NCI-H2227 treated with DMSO at 0.1 percent for 48 hours (cell line): ENCODE results near the gene MS4A18.

Experiments
- DNase-seq: peaks from one replicate; lab custom pipeline; 2025; lab: John Stamatoyannopoulos, UW

Gene MS4A18

DNA sequence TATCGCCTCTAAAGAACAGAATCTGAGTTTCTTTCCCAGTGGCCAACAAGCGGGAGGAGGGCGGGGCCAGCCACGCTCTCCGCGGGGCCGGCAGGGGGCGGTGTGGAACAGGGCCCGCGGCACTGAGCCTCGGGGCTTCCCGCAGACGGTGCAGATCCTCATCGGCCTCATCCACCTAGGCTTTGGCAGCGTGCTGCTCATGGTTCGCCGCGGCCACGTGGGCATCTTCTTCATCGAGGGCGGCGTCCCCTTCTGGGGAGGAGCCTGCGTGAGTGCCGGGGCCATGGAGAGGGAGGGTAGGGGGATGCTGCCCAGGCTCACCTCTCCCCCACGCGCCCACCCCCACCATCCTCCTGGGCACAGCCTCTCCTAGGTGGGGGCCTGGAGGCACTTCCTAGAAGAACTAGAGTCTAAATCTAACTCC, 42.9 kb downstream of the MS4A18 start:
- DNase-seq = no peak

DNA sequence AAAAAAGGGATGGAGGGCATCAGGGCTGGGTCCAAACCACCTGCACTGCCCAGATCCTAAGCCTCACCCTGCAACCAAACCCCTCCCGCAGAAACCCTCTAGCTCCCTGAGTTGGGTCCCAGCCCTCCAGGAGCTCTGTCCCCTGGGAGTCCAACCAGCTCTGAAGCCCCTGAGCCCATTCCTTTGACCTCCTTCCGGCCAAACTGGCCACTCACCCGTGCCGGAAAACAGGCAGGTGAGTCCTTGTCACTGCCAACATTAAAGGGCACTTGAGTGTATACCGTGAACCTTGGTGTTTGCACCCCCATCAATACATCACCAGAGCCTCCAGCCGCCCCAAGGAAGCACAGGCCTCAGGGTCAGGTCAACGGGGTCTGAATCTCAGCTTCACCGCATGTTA, 43.7 kb downstream of the MS4A18 start:
- no peak for DNase-seq

DNA sequence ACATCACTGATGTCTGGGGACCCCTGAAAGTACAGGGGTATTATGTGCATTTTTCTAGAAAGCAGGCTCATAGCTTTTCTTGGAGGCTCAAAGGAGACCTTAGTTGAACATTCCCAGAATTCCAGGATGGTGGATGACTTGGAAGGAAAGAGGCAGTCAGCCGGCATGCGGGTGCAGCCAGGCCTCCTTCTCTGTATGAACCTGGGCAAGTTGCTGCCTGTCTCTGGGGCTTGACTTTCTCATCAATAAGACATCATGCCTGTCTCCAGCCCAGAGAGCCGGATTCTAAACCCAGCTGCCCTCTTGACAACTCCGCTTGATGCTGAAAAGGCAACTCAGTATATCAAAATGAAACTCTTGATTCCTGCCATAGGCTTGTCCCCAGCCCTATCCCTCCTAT, 44.8 kb downstream of the MS4A18 start:
- DNase-seq = no peak

DNA sequence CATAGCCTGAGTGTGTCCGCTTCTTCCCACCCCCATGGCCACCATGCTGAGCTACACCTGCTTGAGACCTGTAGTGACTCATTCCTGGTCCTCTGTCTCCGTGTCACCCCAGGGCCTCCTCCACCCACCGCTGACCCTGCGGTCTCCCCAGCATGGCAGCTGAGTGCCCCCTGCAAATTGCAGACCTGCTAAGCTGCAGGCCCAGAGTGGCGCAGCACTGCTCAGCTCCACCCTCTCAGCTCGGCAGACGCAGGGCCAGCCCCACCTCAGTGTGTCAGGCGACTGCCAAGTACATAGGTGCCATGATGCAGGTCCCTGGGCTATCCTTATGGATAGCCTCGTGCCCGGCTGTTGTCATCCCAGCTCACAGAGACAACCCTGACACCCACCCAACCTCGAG, 45.3 kb downstream of the MS4A18 start:
- no peak for DNase-seq

DNA sequence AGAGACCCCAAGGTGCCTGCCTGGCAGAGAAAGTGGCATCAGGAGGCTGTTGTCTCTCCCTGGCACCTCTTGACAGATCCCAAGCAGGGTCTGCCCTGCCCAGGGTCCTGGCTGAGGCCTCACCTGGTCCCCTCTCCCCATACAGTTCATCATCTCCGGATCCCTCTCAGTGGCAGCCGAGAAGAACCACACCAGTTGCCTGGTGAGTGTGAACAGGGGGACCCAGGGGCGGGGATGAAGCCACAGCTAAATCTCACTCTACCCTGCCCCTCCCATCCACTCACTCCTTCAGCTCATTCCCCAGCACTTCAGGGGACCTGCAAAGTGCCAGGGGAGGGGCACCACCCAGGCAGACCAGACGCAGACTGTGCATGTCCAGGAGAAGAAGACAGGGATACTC, 46.6 kb downstream of the MS4A18 start:
- no peak for DNase-seq

DNA sequence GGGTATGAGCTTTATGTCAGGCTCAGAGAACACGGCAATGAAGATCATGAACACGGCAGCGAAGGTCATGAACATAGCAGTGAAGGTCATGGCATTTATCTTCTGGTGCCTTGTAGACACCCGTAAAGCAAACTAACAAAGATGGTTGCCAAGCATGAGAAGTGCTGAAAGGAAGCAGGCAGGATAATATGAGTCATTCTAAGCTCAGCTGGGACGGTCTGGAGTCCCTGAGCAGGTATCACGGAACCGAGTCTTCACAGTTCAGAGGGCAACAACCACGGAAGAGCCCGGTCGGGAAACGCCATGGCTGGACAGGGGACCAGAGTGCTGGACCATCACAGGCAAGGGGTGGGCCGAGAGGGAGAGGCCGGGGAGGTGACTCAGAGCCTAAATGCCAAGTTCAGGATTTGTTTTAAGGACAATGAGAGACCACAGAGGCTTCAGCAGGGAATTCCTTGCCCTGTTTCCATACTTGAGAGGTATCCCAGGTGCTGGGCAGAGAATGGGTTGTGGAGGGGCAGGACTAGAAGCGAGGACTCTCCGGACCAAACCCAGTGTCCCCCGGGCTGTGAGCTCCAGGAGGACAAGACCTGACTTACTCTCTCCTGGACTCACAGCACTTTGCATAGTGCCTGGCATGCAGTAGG, 47.5 kb downstream of the MS4A18 start:
- DNase-seq = no peak

DNA sequence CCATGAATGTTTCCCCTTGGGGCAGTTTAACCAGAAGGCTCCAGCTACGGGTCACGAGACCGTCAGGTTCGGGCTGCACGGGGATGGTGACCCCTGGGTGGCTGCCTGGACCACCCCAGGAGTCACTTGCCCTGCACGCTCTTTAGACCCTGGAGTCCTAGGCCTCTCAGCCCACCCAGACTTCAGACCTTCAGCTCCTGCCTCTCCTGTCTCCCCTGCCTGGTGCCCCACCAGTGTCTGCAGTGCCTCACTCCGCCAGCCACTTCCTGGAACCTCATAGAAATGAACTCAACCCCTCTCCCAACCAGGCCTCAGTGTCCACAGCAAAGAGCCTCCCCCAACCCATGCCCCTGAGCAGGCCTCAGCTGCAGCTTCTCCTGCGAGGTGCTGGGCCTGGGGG, 48.1 kb downstream of the MS4A18 start:
- no peak for DNase-seq

DNA sequence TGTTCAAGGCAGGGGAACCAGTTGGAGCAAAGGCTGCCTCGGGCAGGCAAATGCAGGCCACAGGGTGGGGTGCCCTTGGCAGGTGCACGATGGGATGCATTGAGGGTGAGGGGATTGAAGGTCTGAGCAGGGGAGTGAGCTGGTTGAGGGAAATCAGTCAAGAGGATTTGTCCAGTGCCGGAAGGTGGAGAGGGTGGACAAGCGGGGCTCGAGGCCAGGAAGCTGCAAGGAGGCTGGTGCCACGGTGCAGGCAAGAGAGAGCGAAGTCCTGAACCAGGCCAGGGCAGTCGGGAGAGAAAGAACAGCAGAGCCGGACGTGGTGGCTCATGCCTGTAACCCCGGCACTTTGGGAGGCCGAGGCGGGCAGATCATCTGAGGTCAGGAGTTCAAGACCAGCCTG, 50.2 kb downstream of the MS4A18 start:
- no peak for DNase-seq

DNA sequence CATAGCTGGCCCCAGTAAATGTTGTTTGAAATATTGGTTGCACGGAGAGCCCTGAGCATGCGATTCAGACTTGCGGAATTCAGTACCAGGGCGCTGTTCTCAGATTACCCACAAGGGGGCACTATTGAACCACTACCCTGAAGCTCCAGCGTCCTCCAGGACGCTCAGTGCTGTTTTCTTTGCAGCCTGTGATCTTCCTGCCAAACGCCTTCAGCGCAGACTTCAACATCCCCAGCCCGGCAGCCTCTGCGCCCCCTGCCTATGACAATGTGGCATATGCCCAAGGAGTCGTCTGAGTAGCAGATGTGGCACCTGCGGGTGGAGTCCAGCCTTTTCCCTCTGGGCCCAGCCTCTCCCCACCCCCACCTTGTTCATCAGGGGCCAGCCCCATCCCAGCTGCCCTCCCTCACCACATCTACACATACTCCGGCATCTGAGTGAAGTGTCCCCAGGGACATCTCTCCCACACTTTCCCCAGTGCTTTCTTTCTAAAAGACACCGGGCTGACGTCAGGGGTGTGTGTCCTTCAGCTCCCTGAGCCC, 51.0 kb downstream of the MS4A18 start:
- DNase-seq = peak; percentile 87

DNA sequence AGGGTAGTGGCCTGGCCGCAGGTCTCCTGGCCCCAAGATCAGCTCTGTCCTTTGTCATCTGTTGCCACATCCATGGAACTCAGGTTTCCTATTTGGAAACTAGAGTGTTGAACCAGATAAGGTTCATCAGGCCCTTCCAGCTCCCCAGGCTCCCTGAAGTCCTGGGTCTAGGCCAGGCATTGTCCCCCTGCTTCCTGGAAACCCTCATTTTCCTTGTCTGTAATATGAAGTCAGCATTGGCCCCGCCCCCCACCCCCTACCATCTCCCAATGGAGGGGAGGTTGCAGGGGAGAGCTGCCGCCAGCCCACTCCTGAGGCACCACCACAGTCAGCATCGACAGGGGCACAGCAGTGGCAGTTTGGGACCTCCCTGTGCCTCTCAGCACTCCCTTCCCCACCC, 51.6 kb downstream of the MS4A18 start:
- DNase-seq = no peak

DNA sequence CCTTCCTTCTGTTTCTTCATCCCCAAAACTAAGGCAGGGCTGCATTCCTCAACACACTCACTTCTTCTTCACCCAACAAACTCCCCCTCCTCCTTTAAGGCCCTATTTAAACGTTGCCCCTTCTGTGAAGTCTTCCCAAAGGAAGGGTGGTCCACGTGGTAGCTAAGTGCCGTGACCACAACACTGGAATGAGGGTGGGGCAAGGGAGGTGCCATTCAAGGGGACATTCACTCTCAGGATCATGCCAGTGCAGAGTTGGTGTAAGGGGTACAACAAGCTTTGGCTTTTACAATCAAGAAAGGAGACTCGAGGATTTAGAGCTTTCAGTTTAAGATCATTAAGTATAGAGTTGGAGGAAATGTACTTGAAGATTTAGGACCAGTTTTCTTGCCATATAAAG, 52.6 kb downstream of the MS4A18 start:
- no peak for DNase-seq

DNA sequence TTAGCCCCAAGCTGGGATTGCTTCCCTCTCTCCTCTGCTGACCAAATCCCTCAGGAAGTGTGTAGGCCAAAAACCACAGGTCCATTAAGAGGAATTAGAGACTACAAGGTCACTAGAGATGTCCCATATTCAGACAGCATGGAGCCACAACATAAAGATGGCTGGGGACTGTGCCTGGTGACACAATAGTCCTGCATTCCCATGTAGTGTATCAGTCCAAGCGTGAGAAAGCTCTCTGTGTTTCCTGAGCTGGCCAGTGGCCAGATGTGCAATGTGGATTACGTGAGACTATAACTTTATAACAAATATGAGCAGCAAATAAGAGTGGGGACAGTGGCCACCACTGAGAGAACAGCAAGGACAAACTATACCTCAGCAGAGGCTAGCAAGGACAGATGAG, 53.1 kb downstream of the MS4A18 start:
- DNase-seq = no peak

DNA sequence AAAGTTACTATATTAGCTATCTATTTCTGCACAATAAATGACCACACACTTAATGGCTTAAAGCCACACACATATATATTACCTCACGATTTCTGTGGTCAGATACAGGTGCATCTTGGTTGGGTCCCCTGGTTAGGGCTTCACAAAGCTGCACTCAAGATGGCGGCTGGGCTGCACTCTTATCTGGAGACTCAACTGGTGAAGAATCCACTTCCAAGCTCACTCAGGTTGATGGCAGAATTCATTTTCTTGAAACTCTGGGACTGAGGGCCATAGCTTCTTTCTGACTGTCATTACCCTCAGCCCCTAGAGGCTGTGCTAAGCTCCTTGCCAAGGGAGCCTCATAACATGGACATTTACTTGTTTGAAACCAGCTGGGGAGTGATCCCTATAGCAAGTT, 55.5 kb downstream of the MS4A18 start:
- no peak for DNase-seq

DNA sequence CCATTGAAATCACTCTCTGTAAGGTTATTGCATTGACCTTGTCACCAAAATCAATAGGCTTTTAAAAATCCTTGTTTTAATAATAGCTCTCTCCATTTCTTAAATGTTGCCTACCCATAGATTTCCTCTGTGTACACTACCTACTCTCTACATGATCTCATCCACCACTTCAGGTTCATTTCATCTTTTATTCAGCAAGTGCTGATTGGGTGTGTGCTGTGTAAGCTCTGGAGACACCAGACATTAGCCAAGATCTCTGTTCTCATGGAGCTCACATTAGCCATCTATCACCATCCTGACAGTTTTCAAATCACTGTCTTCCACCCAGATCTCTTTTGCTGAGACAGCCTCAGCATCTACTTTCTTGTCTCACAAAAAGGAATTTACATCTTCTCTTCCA, 56.3 kb downstream of the MS4A18 start:
- no peak for DNase-seq

DNA sequence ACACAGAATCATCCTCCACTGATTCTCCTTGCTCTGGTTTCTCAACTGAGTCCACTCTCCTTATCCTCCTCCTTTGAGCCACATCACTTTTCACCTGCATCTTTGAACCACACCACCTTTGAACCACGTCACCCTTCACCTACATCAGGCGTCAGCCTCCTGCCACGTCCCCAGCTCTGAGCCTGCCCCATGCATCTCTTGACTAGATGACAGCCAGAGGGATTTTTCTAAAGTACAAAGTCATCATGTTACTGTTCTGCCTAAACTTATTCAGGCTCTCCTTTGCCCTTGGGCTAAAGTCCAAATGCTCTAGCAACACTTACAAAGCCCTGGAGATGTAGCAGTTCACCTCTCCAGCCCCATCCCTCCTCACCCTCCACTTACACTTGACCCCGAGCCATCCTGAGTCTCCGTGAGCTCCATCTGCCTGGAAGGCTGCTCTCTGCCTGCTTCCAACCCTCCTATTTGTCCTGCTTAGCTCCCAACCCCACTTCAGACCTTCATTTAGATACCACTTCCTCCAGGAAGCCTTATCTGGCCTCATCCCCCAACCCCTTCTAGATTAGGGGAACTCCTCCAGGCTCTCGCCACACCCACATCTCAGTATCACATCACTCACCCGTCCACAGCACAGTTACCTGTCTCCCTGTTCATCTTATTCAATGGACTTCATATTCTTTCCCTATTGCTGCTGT, 56.9 kb downstream of the MS4A18 start:
- no peak for DNase-seq

DNA sequence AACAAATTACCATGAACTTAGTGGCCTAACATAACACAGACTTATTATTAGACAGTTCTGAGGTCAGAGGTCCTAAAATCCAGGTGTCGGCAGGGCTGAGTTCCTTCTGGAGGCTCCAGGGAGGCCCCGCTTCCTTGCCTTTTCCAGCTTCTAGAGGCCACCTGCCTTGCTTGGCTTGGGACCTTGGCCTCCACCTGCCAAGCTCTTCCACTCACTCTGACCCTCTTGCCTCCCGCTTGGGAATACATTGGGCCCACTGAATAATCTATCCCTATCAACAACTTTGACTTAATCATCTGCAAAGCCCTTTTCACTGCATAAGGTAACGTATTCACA, 57.4 kb downstream of the MS4A18 start:
- no peak for DNase-seq

DNA sequence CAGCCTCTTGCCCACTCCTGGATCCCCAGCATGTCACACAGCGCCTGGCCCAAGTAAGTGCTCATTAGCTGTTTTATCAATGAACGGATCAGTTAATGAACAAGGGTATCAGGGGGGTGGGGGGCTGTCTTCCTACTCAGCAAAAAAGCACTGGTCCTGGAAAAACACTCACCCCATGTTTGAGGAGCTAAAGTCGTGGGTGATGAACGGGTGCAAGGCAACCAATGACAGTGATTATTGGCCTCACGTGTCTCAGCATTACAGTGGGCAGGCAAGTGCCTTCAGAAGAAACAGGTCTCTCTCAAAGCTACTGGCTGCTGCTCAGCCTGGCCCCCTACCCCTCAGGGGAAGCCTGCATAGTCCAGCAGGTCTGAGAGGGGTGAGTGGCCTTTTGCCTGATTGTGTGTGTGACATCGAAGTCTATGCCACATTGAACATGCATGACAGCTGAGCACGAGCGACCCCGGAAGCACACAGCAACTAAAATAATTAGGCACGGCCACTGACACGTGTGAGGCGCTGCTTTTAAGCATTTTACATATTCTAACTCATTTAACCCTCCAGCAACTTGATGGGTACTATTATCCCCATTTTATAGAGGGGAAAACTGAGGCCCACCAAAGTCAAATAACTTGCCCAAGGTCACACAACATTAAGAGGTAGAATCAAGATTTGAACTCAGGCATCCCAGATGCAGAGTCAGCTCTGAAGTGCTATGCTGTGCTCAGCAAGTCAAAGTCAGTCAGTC, 58.0 kb downstream of the MS4A18 start:
- no peak for DNase-seq

DNA sequence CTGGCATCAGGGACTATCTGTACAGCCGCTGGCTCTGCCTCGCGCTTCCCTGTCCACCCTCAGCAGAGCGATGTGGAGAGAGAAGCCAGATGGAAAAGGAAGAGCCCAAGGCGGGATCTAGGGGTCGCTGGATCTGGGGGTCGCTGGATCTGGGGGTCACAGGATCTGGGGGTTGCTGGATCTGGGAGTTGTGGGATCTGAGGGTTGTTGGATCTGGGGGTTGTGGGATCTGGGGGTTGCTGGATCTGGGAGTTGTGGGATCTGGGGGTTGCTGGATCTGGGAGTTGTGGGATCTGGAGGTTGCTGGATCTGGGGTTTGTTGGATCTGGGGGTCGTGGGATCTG, 58.6 kb downstream of the MS4A18 start:
- no peak for DNase-seq

DNA sequence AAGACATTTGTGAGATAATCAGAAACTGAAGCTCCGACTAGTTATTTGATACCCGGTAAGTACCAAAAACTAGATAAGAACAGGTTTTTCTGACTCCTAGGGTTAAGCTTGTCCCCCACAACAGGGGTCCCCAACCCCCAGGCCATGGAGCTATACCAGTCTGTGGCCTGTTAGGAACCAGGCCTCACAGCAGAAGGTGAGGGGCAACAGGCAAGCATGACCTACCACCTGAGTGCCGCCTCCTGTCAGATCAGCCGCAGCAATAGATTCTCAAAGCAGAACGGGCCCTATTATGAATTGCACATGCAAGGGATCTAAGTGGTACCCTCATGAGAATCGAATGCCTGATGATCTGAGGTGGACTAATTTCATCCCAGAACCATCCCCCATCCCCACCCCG, 59.4 kb downstream of the MS4A18 start:
- no peak for DNase-seq

DNA sequence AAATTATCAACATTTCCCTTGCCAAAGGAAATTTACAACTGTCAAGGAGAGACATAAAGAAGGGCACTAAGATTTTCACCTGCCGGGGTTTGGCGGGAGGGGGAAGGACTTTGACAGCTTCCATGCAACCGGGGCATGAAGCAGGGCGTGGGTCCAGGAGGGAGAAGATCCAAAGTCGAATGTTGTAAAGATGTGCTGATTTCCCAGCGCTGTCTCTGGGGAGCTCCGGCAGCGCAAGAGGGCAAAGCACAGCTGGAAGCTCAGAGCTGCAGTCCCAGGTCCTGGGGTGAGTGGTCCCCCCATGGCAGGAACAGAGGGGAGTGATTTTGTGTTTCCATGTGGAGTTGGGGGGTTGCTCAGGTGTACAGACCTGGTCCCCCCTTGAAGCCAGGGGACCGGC, 60.6 kb downstream of the MS4A18 start, which contains the start of gene MS4A10:
Gene MS4A10 (plus strand): TSS at position 198 of the 400 bp plus-strand sequence. CDS start 5,003 bp downstream, outside the sequence.
- DNase-seq = no peak

DNA sequence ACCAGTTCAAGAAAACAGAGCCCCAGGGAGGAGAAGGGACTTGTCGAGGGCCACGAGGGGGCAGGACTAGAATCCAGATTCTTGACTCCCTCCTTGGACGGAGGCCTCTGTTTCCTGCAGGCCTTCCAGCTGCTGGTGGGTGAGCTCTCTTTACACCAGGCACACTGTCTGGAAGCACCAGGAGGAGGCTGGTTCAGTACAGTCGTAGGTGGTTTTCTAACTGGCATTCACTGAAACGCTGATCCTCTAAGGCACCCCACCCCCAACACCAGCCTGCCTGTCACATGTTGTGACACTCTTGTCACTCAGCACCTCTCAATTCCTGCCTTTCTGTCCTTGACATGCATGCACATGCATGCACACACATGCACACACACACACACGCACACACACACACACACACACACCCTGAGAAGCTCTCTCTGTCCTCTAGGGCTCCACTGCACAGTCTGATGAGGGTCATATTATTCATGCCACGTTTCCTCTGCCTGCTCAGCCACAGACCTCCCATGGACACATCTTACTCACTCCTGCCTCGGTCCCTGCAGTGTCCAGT, 61.4 kb downstream of the MS4A18 start:
- DNase-seq = no peak

DNA sequence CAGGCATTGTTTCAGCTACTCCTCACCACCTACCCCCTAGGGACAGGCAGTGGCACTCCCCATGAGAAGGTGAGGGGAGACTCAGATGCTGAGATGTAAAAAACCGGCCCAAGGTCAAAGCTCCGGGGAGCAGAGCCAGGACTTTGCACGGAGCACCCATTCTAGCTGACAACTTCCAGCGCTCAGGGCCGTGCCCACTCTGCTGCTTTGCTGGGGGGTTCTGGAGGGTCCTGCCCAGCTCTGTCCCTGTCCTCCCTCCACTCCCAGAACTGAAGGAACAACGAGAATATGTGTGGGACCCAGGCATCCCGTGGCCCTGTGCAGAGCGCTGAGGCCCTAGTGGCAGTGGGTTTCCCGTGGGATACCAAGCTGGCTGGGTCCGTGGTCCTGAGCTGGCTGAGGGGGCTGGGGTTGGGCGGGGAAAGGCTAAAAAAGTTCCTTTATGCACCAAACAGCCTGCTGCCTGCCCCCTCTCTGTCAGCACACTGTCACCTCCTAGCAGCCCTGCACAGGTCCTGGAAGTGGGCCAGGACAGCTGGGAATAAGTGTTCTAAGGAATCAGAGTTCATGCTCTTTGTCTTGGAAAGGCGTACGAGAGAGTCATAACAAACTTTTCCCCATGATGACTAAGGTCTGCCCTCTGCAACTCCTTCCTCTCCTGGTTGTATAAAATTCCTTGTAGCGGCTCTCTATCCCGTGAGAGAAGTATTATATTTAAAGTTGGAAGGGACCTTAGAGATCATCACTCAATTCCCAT, 62.5 kb downstream of the MS4A18 start:
- no peak for DNase-seq
